Thoracic aorta (tissue), 2 donors: ENCODE data around the gene ZNF12. TPM values are rescaled to one million over a fixed set of nuclear protein-coding genes. Genes with fewer than 3 reads are reported as not detected.

Experiments
- ATAC-seq: fragments of 150-250 bp; one replicate; pipeline ENCODE4 v1.8.0; 2017; ENCODE audit warnings: low read depth; ENCODE audit not compliant: insufficient number of reproducible peaks, low FRiP score
- DNase-seq: peaks from one replicate; pipeline ENCODE4 v3.0.0-alpha.2; 2020; ENCODE audit warnings: low spot score
- H3K27ac ChIP-seq, 2 donors: fragments of 200-600 bp; sonication (generic); 1 replicate in 1 of 2; 2 replicates in 1 of 2; pipeline ENCODE4 v1.5.1; 2016; ENCODE audit warnings: mild to moderate bottlenecking in 2 of 2, moderate library complexity in 2 of 2
- H3K27me3 ChIP-seq: fragments of 200-600 bp; sonication (generic); replicated peaks from 2 replicates; pipeline ENCODE4 v1.6.0; 2016; ENCODE audit warnings: mild to moderate bottlenecking; ENCODE audit not compliant: insufficient read depth
- H3K36me3 ChIP-seq: fragments of 200-600 bp; sonication (generic); one replicate; pipeline ENCODE4 v1.5.1; 2016
- H3K4me1 ChIP-seq, 2 donors: fragments of 200-600 bp; sonication (generic); 1 replicate in 1 of 2; 2 replicates in 1 of 2; pipeline versions ENCODE4 v1.5.1 to v1.6.0; 2016; ENCODE audit warnings: low read depth in 2 of 2, mild to moderate bottlenecking in 1 of 2; ENCODE audit not compliant: control insufficient read depth in 1 of 2
- H3K4me3 ChIP-seq: fragments of 200-600 bp; sonication (generic); 2 replicates; pipeline ENCODE4 v1.5.1; 2016; ENCODE audit warnings: mild to moderate bottlenecking
- H3K9me3 ChIP-seq: fragments of 200-600 bp; sonication (generic); 2 replicates; pipeline ENCODE4 v1.5.1; 2016
- total RNA-seq, 2 donors: library from RNA; depleted of rRNA; stranded (reverse); fragments of >200 nt; gene quantifications; one replicate each; pipeline versions ENCODE4 v1.1.0 to v1.2.3, GENCODE V29; 2016
- TF ChIP-seq, protein P1 (sequence below): fragments of 200-600 bp; sonication (generic); IDR thresholded peaks from one replicate; pipeline ENCODE4 v1.5.1; 2019; ENCODE audit warnings: antibody characterized with exemption

ZNF12 gene
- total RNA-seq, 2 donors from 2014 or later = 18.5 to 34.2 TPM

DNA sequence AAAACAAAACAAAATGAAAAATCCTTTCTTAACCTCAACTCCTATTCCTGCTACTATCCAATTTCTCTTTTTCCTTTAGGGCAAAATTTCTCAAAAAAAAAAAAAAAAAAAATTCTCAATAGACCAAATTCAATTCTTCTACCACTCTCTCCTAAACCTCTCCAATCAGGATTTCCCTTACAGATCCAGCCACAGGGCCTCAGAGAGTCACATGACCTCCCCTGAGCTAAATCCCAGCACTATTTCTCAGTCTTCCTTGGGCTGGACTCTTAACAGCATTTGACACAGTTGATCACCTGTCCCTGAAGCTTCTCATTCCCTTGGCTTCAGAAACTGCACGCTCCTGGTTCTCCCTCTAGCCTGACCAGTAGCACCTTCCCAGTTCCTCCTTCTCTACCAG, 4.9 kb downstream of the ZNF12 start:
- peaks cover 27% of the 10 kb centered on the region for H3K9me3 ChIP-seq
- no peak overlapping the region for H3K27ac ChIP-seq
- DNase-seq (no peak), ATAC-seq (no peak)
- H3K36me3 ChIP-seq = peaks cover 64% of the 10 kb centered on the region
- no peaks in the 10 kb centered on the region for H3K27me3 ChIP-seq
- H3K4me3 ChIP-seq = no peak overlapping the region
- TF ChIP-seq, protein P1, sequence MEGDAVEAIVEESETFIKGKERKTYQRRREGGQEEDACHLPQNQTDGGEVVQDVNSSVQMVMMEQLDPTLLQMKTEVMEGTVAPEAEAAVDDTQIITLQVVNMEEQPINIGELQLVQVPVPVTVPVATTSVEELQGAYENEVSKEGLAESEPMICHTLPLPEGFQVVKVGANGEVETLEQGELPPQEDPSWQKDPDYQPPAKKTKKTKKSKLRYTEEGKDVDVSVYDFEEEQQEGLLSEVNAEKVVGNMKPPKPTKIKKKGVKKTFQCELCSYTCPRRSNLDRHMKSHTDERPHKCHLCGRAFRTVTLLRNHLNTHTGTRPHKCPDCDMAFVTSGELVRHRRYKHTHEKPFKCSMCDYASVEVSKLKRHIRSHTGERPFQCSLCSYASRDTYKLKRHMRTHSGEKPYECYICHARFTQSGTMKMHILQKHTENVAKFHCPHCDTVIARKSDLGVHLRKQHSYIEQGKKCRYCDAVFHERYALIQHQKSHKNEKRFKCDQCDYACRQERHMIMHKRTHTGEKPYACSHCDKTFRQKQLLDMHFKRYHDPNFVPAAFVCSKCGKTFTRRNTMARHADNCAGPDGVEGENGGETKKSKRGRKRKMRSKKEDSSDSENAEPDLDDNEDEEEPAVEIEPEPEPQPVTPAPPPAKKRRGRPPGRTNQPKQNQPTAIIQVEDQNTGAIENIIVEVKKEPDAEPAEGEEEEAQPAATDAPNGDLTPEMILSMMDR = no peak
- H3K4me1 ChIP-seq = peaks cover 19 to 28% of the 10 kb centered on the region in 2 donors

- TF ChIP-seq, protein P1 = no peak
- no peaks in the 10 kb centered on the region for H3K27me3 ChIP-seq
- H3K4me1 ChIP-seq = peaks cover 18 to 26% of the 10 kb centered on the region in 2 donors
- H3K9me3 ChIP-seq = peaks cover 35% of the 10 kb centered on the region
- no peak overlapping the region for H3K27ac ChIP-seq
- H3K4me3 ChIP-seq = no peak overlapping the region
- ATAC-seq = no peak
- peaks cover 75% of the 10 kb centered on the region for H3K36me3 ChIP-seq
- DNase-seq = no peak
These were observed 6.0 kb downstream of the ZNF12 start for GRCh38 chr7:6700793-6701192.

GRCh38 chr7:6691609-6692106, 15.1 kb downstream of the ZNF12 start:
- TF ChIP-seq, protein P1 = no peak
- Histone ChIP-seq H3K9me3 (peaks cover 93% of the 10 kb centered on the region), H3K4me1 (no peaks in the 10 kb centered on the region), H3K27ac (no peak overlapping the region), H3K4me3 (peak overlapping the region; percentile 8), H3K27me3 (no peaks in the 10 kb centered on the region), H3K36me3 (peaks cover 98% of the 10 kb centered on the region)
- DNase-seq (no peak), ATAC-seq (no peak)

GRCh38 chr7:6691103-6691502, 15.6 kb downstream of the ZNF12 start:
- no peak overlapping the region for H3K27ac ChIP-seq
- no peak for ATAC-seq
- peak overlapping the region; percentile 28 for H3K4me3 ChIP-seq
- no peak for DNase-seq
- TF ChIP-seq, protein P1 = no peak
- peaks cover 93% of the 10 kb centered on the region for H3K9me3 ChIP-seq
- peaks cover 96% of the 10 kb centered on the region for H3K36me3 ChIP-seq
- H3K27me3 ChIP-seq = no peaks in the 10 kb centered on the region
- no peaks in the 10 kb centered on the region for H3K4me1 ChIP-seq

- Histone ChIP-seq H3K27me3 (no peaks in the 10 kb centered on the region), H3K27ac (no peak overlapping the region), H3K9me3 (peaks cover 92% of the 10 kb centered on the region), H3K4me1 (no peaks in the 10 kb centered on the region), H3K4me3 (no peak overlapping the region), H3K36me3 (no peaks in the 10 kb centered on the region)
- ATAC-seq = no peak
- DNase-seq = no peak
- TF ChIP-seq, protein P1 = no peak
These were observed 26.6 kb downstream of the ZNF12 start for GRCh38 chr7:6680146-6680545.
